Ovary (tissue), 9 donors: ENCODE results near the gene C19orf73. TPM values are rescaled to one million over a fixed set of nuclear protein-coding genes. Genes with fewer than 3 reads are reported as not detected.

Experiments
- DNase-seq, 5 donors: peaks; one replicate each; pipeline ENCODE4 v3.0.0-alpha.2; 2019 to 2020
- H3K27ac ChIP-seq, 2 donors: fragments of 200-600 bp; one replicate each; pipeline versions ENCODE4 v1.5.1 to v1.8.0; 2019 to 2022
- H3K27me3 ChIP-seq: fragments of 200-600 bp; one replicate; pipeline ENCODE4 v1.8.0; 2022
- H3K36me3 ChIP-seq: fragments of 200-600 bp; sonication (generic); one replicate; pipeline ENCODE4 v1.5.1; 2019
- H3K4me1 ChIP-seq: one replicate; pipeline ENCODE4 v1.8.1; 2013; ENCODE audit warnings: mild to moderate bottlenecking, moderate library complexity; ENCODE audit not compliant: insufficient read depth
- H3K4me3 ChIP-seq: fragments of 200-600 bp; sonication (generic); one replicate; pipeline ENCODE4 v1.5.1; 2017
- H3K9me3 ChIP-seq, 2 donors: fragments of 200-600 bp in 1 of 2; sonication (generic) in 1 of 2; one replicate each; pipeline versions ENCODE4 v1.5.1 to v1.8.1; 2013 to 2019; ENCODE audit warnings: mild to moderate bottlenecking in 1 of 2, moderate library complexity in 1 of 2
- EP300 ChIP-seq: sonication (generic); formaldehyde crosslinking; IDR thresholded peaks from one replicate; pipeline ENCODE4 v1.6.1; 2017; ENCODE audit warnings: antibody characterized with exemption
- POLR2A ChIP-seq: fragments of 450-650 bp; IDR thresholded peaks from one replicate; pipeline ENCODE4 v1.6.1; 2017; ENCODE audit warnings: antibody characterized with exemption, mild to moderate bottlenecking, moderate library complexity
- WGBS, 3 donors: extraction: QIAGEN DNeasy Blood & Tissue Kit in 1 of 3; methylation state at CpG; one replicate each; pipeline versions ENCODE4 v1.1.5 to v1.1.7; 2013 to 2017; 5-methylcytosine and 5-hydroxymethylcytosine counted together
- intact Hi-C, 4 donors: fragments of 100-400 bp; cut with DNase I; formaldehyde crosslinking; loops; one replicate each; pipeline versions ENCODE4 v1.11.0 to v1.15.1; 2022 to 2023
- polyA plus RNA-seq, 2 donors: library from polyadenylated mRNA; stranded (reverse); fragments of 200-250 nt in 1 of 2; fragments of 350-450 nt in 1 of 2; fragmentation: Illumina TruSeq in 1 of 2; extraction: RNeasy Lipid Tissue Mini Kit (QIAGEN cat#74804) in 1 of 2; gene quantifications; one replicate each; pipeline ENCODE4 v1.2.3, GENCODE V29; 2013 to 2014
- total RNA-seq, 7 donors: library from RNA; depleted of rRNA in 2 of 7; stranded (reverse); fragments of >200 nt in 2 of 7; fragmentation: NEBNext Ultra II Directional in 3 of 7; extraction: Animal tissue kit (Norgen Biotek cat#: 25700) in 3 of 7; gene quantifications; one replicate each; pipeline versions ENCODE4 v1.1.0 to v1.2.4, GENCODE V29; 2016 to 2023
- TF ChIP-seq, protein P1 (sequence below), 3 donors: fragments of 450-650 bp in 2 of 3; fragments of 200-600 bp in 1 of 3; IDR thresholded peaks; one replicate each; pipeline versions ENCODE4 v1.5.1 to v1.8.0; 2016 to 2022; ENCODE audit warnings: antibody characterized with exemption in 3 of 3, mild to moderate bottlenecking in 1 of 3
- donor health status: DM: no; HTN: no; CAD: no; lungs with moderate emphysema.
- donor health status: DM: no; HTN: no; CAD: no.
- donor health status: Bipolar disorder and iron deficiency.
- donor health status: DM: yes; HTN: yes; CAD: no.
- donor health status: DM: no; HTN: no; CAD: no.
- donor health status: DM: yes; HTN: yes; CAD: no.

The C19orf73 gene
- total and polyA plus RNA-seq, 9 donors: 0.42 to 1.5 (median 0.45) TPM; not detected in 4

DNA sequence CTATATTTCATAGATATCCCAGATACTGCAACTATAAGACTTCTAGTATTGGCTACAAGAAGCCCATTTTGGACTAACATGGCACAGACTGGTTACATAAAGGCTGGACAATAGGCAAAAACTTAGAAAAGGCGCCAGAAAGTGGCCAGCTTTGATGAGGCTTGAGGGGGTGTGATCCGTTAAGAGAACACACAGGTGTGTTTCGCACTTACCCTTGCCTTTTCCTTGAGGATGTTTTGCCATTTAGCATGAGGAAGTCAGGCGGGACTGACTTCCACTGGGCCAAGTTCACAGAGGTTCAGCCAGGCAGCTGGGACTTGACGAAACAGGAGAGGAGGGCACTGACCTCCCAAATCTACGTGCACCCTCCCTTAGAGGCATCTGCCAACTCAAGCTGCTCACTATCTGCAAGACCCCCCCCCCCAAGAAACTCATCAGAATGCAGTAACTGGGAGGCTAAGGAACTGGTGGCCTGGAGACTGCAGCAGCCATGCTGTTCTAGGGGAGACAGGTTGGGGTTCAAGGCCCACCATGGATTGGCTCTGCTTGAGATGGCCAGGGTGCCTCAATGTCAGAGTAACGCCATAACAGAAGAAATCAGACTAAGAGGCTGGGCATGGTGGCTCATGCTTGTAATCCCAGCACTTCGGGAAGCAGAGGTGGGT is 9.2 kb downstream of the C19orf73 start:
- peaks cover 4% of the 10 kb centered on the region for H3K4me1 ChIP-seq
- intact Hi-C loops: no loop called here
- 62 to 75% (median 62%) methylated on average over 8 of the region's 8 CpGs for WGBS, 3 donors
- no peak for DNase-seq
- H3K9me3 ChIP-seq: no peaks in the 10 kb centered on the region
- H3K36me3 ChIP-seq: no peaks in the 10 kb centered on the region
- H3K27me3 ChIP-seq: no peaks in the 10 kb centered on the region
- no peak overlapping the region for H3K4me3 ChIP-seq
- no peak for TF ChIP-seq POLR2A
- TF ChIP-seq, protein P1, sequence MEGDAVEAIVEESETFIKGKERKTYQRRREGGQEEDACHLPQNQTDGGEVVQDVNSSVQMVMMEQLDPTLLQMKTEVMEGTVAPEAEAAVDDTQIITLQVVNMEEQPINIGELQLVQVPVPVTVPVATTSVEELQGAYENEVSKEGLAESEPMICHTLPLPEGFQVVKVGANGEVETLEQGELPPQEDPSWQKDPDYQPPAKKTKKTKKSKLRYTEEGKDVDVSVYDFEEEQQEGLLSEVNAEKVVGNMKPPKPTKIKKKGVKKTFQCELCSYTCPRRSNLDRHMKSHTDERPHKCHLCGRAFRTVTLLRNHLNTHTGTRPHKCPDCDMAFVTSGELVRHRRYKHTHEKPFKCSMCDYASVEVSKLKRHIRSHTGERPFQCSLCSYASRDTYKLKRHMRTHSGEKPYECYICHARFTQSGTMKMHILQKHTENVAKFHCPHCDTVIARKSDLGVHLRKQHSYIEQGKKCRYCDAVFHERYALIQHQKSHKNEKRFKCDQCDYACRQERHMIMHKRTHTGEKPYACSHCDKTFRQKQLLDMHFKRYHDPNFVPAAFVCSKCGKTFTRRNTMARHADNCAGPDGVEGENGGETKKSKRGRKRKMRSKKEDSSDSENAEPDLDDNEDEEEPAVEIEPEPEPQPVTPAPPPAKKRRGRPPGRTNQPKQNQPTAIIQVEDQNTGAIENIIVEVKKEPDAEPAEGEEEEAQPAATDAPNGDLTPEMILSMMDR (IDR thresholded peaks at IDR 0.05): no peak
- TF ChIP-seq EP300: no peak
- no peak overlapping the region for H3K27ac ChIP-seq

DNA sequence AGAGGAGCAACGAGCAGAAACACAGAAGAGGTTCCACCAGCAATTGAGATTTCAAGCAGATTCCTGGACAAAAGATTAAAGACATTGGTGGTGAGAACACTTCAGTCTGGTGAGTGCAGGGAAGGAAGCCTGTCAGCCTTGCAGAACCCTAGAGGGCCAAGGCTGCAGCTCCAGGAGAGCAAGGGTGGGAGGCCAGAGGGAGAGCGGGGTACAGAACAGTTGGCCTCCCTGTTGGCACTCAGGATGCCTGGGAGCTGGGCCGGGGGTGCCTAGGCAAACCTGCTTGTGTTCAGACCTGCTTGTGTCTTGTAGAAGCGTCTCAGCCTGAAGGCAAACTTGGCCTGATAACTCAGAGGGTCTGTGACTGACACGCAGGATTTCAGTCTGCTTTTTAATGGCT is 9.9 kb downstream of the C19orf73 start:
- H3K36me3 ChIP-seq: no peaks in the 10 kb centered on the region
- no peak overlapping the region for H3K27ac ChIP-seq
- 72 to 76% (median 73%) methylated on average over 5 of the region's 5 CpGs for WGBS, 3 donors
- peaks cover 4% of the 10 kb centered on the region for H3K4me1 ChIP-seq
- TF ChIP-seq, protein P1 (IDR thresholded peaks at IDR 0.05): no peak
- no peak for TF ChIP-seq EP300
- TF ChIP-seq POLR2A: no peak
- H3K9me3 ChIP-seq: no peaks in the 10 kb centered on the region
- no peak overlapping the region for H3K4me3 ChIP-seq
- intact Hi-C loops: no loop called here
- H3K27me3 ChIP-seq: no peaks in the 10 kb centered on the region
- no peak for DNase-seq

DNA sequence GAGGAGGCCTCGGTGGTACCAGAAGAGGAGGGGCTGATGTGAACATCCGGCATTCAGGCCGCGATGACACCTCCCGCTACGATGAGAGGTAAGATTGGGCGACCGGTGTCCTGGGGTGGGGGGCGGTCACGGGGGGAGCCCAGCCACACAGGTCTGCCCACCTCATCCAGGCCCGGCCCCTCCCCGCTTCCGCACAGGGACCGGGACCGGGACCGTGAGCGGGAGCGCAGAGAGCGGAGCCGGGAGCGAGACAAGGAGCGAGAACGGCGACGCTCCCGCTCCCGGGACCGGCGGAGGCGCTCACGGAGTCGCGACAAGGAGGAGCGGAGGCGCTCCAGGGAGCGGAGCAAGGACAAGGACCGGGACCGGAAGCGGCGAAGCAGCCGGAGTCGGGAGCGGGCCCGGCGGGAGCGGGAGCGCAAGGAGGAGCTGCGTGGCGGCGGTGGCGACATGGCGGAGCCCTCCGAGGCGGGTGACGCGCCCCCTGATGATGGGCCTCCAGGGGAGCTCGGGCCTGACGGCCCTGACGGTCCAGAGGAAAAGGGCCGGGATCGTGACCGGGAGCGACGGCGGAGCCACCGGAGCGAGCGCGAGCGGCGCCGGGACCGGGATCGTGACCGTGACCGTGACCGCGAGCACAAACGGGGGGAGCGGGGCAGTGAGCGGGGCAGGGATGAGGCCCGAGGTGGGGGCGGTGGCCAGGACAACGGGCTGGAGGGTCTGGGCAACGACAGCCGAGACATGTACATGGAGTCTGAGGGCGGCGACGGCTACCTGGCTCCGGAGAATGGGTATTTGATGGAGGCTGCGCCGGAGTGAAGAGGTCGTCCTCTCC is 11.1 kb downstream of the C19orf73 start:
- intact Hi-C loops: no loop called here
- no peak for DNase-seq
- TF ChIP-seq POLR2A (no peak), EP300 (no peak)
- TF ChIP-seq, protein P1 (IDR thresholded peaks at IDR 0.05): no peak
- H3K9me3 ChIP-seq: no peaks in the 10 kb centered on the region
- WGBS, 3 donors: 88 to 91% (median 90%) methylated on average over 93 of the region's 93 CpGs
- no peaks in the 10 kb centered on the region for H3K27me3 ChIP-seq
- no peaks in the 10 kb centered on the region for H3K36me3 ChIP-seq
- H3K4me1 ChIP-seq: no peaks in the 10 kb centered on the region
- H3K27ac ChIP-seq: no peak overlapping the region
- no peak overlapping the region for H3K4me3 ChIP-seq

DNA sequence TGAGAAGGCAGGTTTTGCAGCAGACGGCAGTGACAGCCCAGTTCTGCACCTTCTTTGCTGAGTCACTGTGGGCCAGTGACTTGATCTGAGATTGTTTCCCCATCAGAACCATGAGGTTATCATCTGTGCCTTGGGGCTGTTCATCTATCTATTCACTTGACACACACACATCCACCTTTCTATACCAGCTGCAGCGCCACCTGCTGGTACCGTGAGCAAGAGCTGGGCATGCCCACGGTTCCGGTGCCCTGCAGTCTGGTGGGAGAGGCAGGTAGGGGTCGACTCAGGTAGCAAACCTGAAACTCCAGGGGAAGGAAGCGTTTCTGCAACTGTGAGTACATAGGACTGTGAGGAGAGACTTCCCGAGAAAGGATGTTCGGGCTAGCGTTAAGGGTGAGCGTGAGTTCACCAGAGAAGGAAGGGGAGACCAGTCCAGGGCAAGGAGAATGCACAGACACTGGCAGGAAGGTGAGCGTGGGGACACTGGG is 12.3 kb downstream of the C19orf73 start:
- Histone ChIP-seq H3K9me3 (no peaks in the 10 kb centered on the region), H3K27me3 (no peaks in the 10 kb centered on the region), H3K4me1 (no peaks in the 10 kb centered on the region), H3K36me3 (no peaks in the 10 kb centered on the region), H3K27ac (no peak overlapping the region), H3K4me3 (no peak overlapping the region)
- TF ChIP-seq, protein P1 (IDR thresholded peaks at IDR 0.05): peak in 2 of 3 donors; percentile 32 to 36
- TF ChIP-seq EP300 (no peak), POLR2A (no peak)
- peak in 2 of 5 donors; percentile 47 to 66 for DNase-seq
- intact Hi-C loops: no loop called here
- WGBS, 3 donors: 61 to 63% (median 62%) methylated on average over 12 of the region's 12 CpGs
